ENCODE measurements around the gene LAP3.
A peak's percentile ranks its signal among the peaks of the same experiment; 100 is the strongest.
"Not testable (repeated sequence)": the region's sequence is repeated elsewhere in the genome, so short reads cannot be mapped to it uniquely, and the experiment has no call there.

Gene LAP3

GRCh38 chr4:17562157-17562556, 14.8 kb upstream of the LAP3 start:
- peak in 1 of 5 experiments; percentile 6 for DNase-seq

- DNase-seq = no peak
These were observed 11.2 kb upstream of the LAP3 start for GRCh38 chr4:17565846-17566245.

GRCh38 chr4:17567271-17567670, 9.7 kb upstream of the LAP3 start:
- no peak for DNase-seq

GRCh38 chr4:17574206-17574605, 2.8 kb upstream of the LAP3 start:
- DNase-seq = no peak

- DNase-seq = not testable (repeated sequence)
These were observed 1.8 kb upstream of the LAP3 start for GRCh38 chr4:17575177-17575576.

- DNase-seq = peak; percentile 4 to 23 (median 14)
These were observed 875 bp downstream of the LAP3 start for GRCh38 chr4:17577665-17578481.

GRCh38 chr4:17578482-17578891, 1.5 kb downstream of the LAP3 start:
- peak in 2 of 5 experiments; percentile 17 to 55 for DNase-seq

- DNase-seq = no peak
These were observed 4.0 kb downstream of the LAP3 start for GRCh38 chr4:17580969-17581368.

GRCh38 chr4:17583276-17583675, 6.3 kb downstream of the LAP3 start:
- no peak for DNase-seq

- no peak for DNase-seq
These were observed 6.9 kb downstream of the LAP3 start for GRCh38 chr4:17583941-17584340.

- DNase-seq = no peak
These were observed 7.7 kb downstream of the LAP3 start for GRCh38 chr4:17584521-17585213.

- DNase-seq = no peak
These were observed 10.3 kb downstream of the LAP3 start for GRCh38 chr4:17587094-17587822.

GRCh38 chr4:17589355-17589754, 12.4 kb downstream of the LAP3 start:
- no peak for DNase-seq

- DNase-seq = no peak
These were observed 18.5 kb downstream of the LAP3 start for GRCh38 chr4:17595471-17596005.

GRCh38 chr4:17597517-17597916, 20.5 kb downstream of the LAP3 start:
- no peak for DNase-seq

- no peak for DNase-seq
These were observed 22.8 kb downstream of the LAP3 start for GRCh38 chr4:17599826-17600225.

GRCh38 chr4:17605236-17605635, 28.2 kb downstream of the LAP3 start:
- DNase-seq = no peak

GRCh38 chr4:17613761-17614415, 36.9 kb downstream of the LAP3 start:
- peak in 2 of 5 experiments; percentile 5 to 39 for DNase-seq

- peak; percentile 88 to 96 (median 94) for DNase-seq
These were observed 37.7 kb downstream of the LAP3 start, which contains the start of gene MED28 for GRCh38 chr4:17614416-17615299. Gene MED28, plus strand, starts transcription at chr4:17614641. Its CDS starts 14 bp downstream, at chr4:17614655.

GRCh38 chr4:17616283-17616682, 39.3 kb downstream of the LAP3 start:
- peak in 1 of 5 experiments; percentile 66 for DNase-seq

- no peak for DNase-seq
These were observed 41.9 kb downstream of the LAP3 start for GRCh38 chr4:17618926-17619325.
